WTC11 (cell line): ENCODE measurements around the gene PROSER2. TPM values are rescaled to one million over a fixed set of nuclear protein-coding genes. Genes with fewer than 3 reads are reported as not detected.

Source experiments
- ATAC-seq: fragments of 200-7000 bp; cut with Tn5 transposase; 2 replicates; pipeline ENCODE4 v1.10.0; 2021; ENCODE audit warnings: mild to moderate bottlenecking, moderate library complexity
- CTCF ChIA-PET: fragments of 300-600 bp; sonication (Branson Sonifier 250); formaldehyde crosslinking; loops from one replicate; lab custom pipeline; 2021; ENCODE audit warnings: antibody characterized with exemption; lab: Charles Lee
- POLR2A ChIA-PET: fragments of 350-600 bp; sonication (Branson Sonifier 250); formaldehyde crosslinking; loops from one replicate; lab custom pipeline; 2021; ENCODE audit warnings: antibody characterized with exemption; lab: Charles Lee
- DNase-seq: peaks from one replicate; pipeline ENCODE4 v3.0.0; 2021; ENCODE audit warnings: low spot score
- H3K27ac Mint-ChIP-seq: 2 replicates; pipeline ENCODE4 v1.8.0; 2021; ENCODE audit warnings: mixed read lengths
- H3K27me3 Mint-ChIP-seq: 2 replicates; pipeline ENCODE4 v1.8.0; 2021; ENCODE audit warnings: low read depth, mild to moderate bottlenecking, moderate library complexity, mixed read lengths
- H3K36me3 Mint-ChIP-seq: 2 replicates; pipeline ENCODE4 v1.8.0; 2021; ENCODE audit warnings: mixed read lengths
- H3K4me1 Mint-ChIP-seq: 2 replicates; pipeline ENCODE4 v1.8.0; 2022; ENCODE audit warnings: mixed read lengths
- H3K4me3 Mint-ChIP-seq: 2 replicates; pipeline ENCODE4 v1.8.0; 2021; ENCODE audit warnings: mild to moderate bottlenecking, moderate library complexity, mixed read lengths
- H3K9me3 Mint-ChIP-seq: 2 replicates; pipeline ENCODE4 v1.8.0; 2021; ENCODE audit warnings: mixed read lengths
- ATF6 ChIP-seq: sonication (generic); formaldehyde crosslinking; IDR thresholded peaks from 2 replicates; pipeline ENCODE4 v1.8.1; 2023; ENCODE audit warnings: mild to moderate bottlenecking, missing genetic modification reagents
- CTCF ChIP-seq: fragments of 200-600 bp; IDR thresholded peaks from 2 replicates; pipeline ENCODE4 v1.8.0; 2022; ENCODE audit warnings: antibody characterized with exemption
- JUN ChIP-seq: sonication (generic); formaldehyde crosslinking; IDR thresholded peaks from 2 replicates; pipeline ENCODE4 v1.8.0; 2023; ENCODE audit warnings: mild to moderate bottlenecking, missing genetic modification reagents
- MAX ChIP-seq: sonication (generic); formaldehyde crosslinking; IDR thresholded peaks from 2 replicates; pipeline ENCODE4 v1.8.0; 2022; ENCODE audit warnings: mild to moderate bottlenecking, missing genetic modification reagents
- MXD4 ChIP-seq: fragments of 250-450 bp; sonication (Bioruptor Pico); IDR thresholded peaks from 2 replicates; pipeline ENCODE4 v1.8.0; 2021; ENCODE audit warnings: mild to moderate bottlenecking, moderate library complexity, borderline replicate concordance
- NFE2L1 ChIP-seq: sonication (generic); formaldehyde crosslinking; IDR thresholded peaks from 2 replicates; pipeline ENCODE4 v1.8.1; 2023; ENCODE audit warnings: missing genetic modification reagents
- NR1H2 ChIP-seq: sonication (generic); formaldehyde crosslinking; IDR thresholded peaks from 2 replicates; pipeline ENCODE4 v1.9.0; 2021; ENCODE audit warnings: mild to moderate bottlenecking, moderate library complexity, missing genetic modification reagents
- RELA ChIP-seq: sonication (generic); formaldehyde crosslinking; IDR thresholded peaks from 2 replicates; pipeline ENCODE4 v1.8.1; 2022; ENCODE audit warnings: missing genetic modification reagents, mild to moderate bottlenecking, borderline replicate concordance
- SP1 ChIP-seq: sonication (generic); formaldehyde crosslinking; conservative IDR thresholded peaks from 2 replicates; pipeline ENCODE4 v1.8.1; 2022; ENCODE audit warnings: missing genetic modification reagents
- TEAD1 ChIP-seq: sonication (generic); formaldehyde crosslinking; IDR thresholded peaks from 2 replicates; pipeline ENCODE4 v1.8.0; 2022; ENCODE audit warnings: mild to moderate bottlenecking, missing genetic modification reagents
- ZNF138 ChIP-seq: sonication (generic); formaldehyde crosslinking; conservative IDR thresholded peaks from 2 replicates; pipeline ENCODE4 v1.8.1; 2022; ENCODE audit warnings: mild to moderate bottlenecking, moderate library complexity, missing genetic modification reagents
- ZNF232 ChIP-seq: sonication (generic); formaldehyde crosslinking; IDR thresholded peaks from 2 replicates; pipeline ENCODE4 v1.8.0; 2022; ENCODE audit warnings: mild to moderate bottlenecking, missing genetic modification reagents
- ZNF671 ChIP-seq: fragments of 250-450 bp; sonication (Bioruptor Pico); IDR thresholded peaks from 2 replicates; pipeline ENCODE4 v1.8.0; 2021; ENCODE audit warnings: mild to moderate bottlenecking
- total RNA-seq: library from RNA; stranded (reverse); gene quantifications from 3 replicates; pipeline ENCODE4 v1.2.3, GENCODE V29; 2021
- TF ChIP-seq, protein P1 (sequence below): fragments of 250-450 bp; sonication (Bioruptor Pico); IDR thresholded peaks from 2 replicates; pipeline ENCODE4 v1.9.0; 2021; ENCODE audit warnings: mild to moderate bottlenecking, borderline replicate concordance
- TF ChIP-seq, protein P2 (sequence below): sonication (generic); formaldehyde crosslinking; IDR thresholded peaks from 2 replicates; pipeline ENCODE4 v1.8.1; 2022; ENCODE audit warnings: missing genetic modification reagents, borderline replicate concordance
- TF ChIP-seq, protein P3 (sequence below): sonication (generic); formaldehyde crosslinking; IDR thresholded peaks from 2 replicates; pipeline ENCODE4 v1.8.0; 2023; ENCODE audit warnings: missing genetic modification reagents
- TF ChIP-seq, protein P4 (sequence below): fragments of 250-450 bp; sonication (Bioruptor Pico); IDR thresholded peaks from 2 replicates; pipeline ENCODE4 v1.8.0; 2021; ENCODE audit warnings: mild to moderate bottlenecking

The PROSER2 gene
- total RNA-seq, 1 experiment from 2014 or later, result 8.5 TPM

DNA sequence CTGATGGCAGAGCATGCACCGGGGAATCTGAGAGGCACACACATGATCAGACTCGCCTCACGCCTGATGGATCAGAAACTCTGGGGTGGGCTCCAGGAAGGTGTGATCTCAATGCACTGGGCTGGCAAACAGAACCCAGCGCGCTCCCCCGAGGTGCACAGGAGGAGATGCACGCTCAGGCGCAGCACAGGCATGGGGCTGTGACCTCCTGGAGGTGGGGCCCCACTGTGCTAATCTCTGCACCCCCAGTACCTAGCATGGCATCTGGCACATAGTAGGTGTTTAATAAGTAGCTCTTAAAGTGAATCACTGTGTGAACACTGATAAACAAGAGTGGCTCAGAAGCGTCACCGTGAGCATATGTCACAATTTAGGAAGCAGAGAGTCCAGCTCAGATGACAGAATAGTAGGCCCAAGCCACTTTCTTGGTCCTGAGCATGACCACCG lies 57.9 kb downstream of the PROSER2 start (continued):
- TF ChIP-seq, protein P1, sequence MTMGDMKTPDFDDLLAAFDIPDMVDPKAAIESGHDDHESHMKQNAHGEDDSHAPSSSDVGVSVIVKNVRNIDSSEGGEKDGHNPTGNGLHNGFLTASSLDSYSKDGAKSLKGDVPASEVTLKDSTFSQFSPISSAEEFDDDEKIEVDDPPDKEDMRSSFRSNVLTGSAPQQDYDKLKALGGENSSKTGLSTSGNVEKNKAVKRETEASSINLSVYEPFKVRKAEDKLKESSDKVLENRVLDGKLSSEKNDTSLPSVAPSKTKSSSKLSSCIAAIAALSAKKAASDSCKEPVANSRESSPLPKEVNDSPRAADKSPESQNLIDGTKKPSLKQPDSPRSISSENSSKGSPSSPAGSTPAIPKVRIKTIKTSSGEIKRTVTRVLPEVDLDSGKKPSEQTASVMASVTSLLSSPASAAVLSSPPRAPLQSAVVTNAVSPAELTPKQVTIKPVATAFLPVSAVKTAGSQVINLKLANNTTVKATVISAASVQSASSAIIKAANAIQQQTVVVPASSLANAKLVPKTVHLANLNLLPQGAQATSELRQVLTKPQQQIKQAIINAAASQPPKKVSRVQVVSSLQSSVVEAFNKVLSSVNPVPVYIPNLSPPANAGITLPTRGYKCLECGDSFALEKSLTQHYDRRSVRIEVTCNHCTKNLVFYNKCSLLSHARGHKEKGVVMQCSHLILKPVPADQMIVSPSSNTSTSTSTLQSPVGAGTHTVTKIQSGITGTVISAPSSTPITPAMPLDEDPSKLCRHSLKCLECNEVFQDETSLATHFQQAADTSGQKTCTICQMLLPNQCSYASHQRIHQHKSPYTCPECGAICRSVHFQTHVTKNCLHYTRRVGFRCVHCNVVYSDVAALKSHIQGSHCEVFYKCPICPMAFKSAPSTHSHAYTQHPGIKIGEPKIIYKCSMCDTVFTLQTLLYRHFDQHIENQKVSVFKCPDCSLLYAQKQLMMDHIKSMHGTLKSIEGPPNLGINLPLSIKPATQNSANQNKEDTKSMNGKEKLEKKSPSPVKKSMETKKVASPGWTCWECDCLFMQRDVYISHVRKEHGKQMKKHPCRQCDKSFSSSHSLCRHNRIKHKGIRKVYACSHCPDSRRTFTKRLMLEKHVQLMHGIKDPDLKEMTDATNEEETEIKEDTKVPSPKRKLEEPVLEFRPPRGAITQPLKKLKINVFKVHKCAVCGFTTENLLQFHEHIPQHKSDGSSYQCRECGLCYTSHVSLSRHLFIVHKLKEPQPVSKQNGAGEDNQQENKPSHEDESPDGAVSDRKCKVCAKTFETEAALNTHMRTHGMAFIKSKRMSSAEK (CRISPR knock-in tag), result no peak
- TF ChIP-seq, all 79 proteins: peak for 0

GRCh38 chr10:11881477-11882417 lies 58.6 kb downstream of the PROSER2 start:
- Mint-ChIP-seq H3K27ac (peak overlapping the region; percentile 78; the same call in 1 of the 2 replicates), H3K4me3 (no peak overlapping the region), H3K4me1 (peaks cover 7% of the 10 kb centered on the region), H3K9me3 (no peaks in the 10 kb centered on the region), H3K36me3 (no peaks in the 10 kb centered on the region), H3K27me3 (no peaks in the 10 kb centered on the region; the same call in 1 of the 2 replicates)
- peak; percentile 74 for ATAC-seq
- TF ChIP-seq CTCF (peak; percentile 21; the same call in 1 of the 2 replicates), NFE2L1 (CRISPR knock-in tag) (no peak), JUN (CRISPR knock-in tag) (no peak), MAX (CRISPR knock-in tag) (peak; percentile 49; the same call in 1 of the 2 replicates), RELA (CRISPR knock-in tag) (no peak), NR1H2 (no peak), MXD4 (CRISPR knock-in tag) (no peak)
- POLR2A ChIA-PET, result interaction anchor here (0.6 kb wide), 1 partner anchor 737 kb away, joined by 3 read pairs; no protein-coding TSS in a partner anchor
- DNase-seq, result peak; percentile 65
- CTCF ChIA-PET, result interaction anchor here (0.5 to 4.5 kb wide), 24 partner anchors 9 to 161 kb away, joined by 3 to 53 read pairs (median 5); partner anchors contain the start of gene UPF2

GRCh38 chr10:11882646-11883375 lies 59.7 kb downstream of the PROSER2 start:
- H3K36me3 Mint-ChIP-seq, result no peaks in the 10 kb centered on the region
- ATAC-seq (no peak), DNase-seq (no peak)
- H3K9me3 Mint-ChIP-seq, result no peaks in the 10 kb centered on the region
- H3K27me3 Mint-ChIP-seq, result no peaks in the 10 kb centered on the region; the same call in 1 of the 2 replicates
- H3K4me3 Mint-ChIP-seq, result no peak overlapping the region
- ChIA-PET CTCF (interaction anchor here (1.7 to 4.5 kb wide), 3 partner anchors 11 to 104 kb away, joined by 7 to 53 read pairs (median 7); no protein-coding TSS in a partner anchor), POLR2A (no interaction called here)
- no peak overlapping the region for H3K27ac Mint-ChIP-seq
- peaks cover 5% of the 10 kb centered on the region for H3K4me1 Mint-ChIP-seq
- TF ChIP-seq ZNF138 (CRISPR knock-in tag) (no peak), ATF6 (CRISPR knock-in tag) (no peak), ZNF671 (no peak), MXD4 (CRISPR knock-in tag) (no peak), NFE2L1 (CRISPR knock-in tag) (no peak), ZNF232 (no peak), TEAD1 (CRISPR knock-in tag) (no peak), SP1 (CRISPR knock-in tag) (no peak)
- TF ChIP-seq, protein P2, sequence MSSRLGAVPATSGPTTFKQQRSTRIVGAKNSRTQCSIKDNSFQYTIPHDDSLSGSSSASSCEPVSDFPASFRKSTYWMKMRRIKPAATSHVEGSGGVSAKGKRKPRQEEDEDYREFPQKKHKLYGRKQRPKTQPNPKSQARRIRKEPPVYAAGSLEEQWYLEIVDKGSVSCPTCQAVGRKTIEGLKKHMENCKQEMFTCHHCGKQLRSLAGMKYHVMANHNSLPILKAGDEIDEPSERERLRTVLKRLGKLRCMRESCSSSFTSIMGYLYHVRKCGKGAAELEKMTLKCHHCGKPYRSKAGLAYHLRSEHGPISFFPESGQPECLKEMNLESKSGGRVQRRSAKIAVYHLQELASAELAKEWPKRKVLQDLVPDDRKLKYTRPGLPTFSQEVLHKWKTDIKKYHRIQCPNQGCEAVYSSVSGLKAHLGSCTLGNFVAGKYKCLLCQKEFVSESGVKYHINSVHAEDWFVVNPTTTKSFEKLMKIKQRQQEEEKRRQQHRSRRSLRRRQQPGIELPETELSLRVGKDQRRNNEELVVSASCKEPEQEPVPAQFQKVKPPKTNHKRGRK, result no peak
- TF ChIP-seq, protein P3, sequence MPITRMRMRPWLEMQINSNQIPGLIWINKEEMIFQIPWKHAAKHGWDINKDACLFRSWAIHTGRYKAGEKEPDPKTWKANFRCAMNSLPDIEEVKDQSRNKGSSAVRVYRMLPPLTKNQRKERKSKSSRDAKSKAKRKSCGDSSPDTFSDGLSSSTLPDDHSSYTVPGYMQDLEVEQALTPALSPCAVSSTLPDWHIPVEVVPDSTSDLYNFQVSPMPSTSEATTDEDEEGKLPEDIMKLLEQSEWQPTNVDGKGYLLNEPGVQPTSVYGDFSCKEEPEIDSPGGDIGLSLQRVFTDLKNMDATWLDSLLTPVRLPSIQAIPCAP (CRISPR knock-in tag), result no peak
- TF ChIP-seq, protein P4, sequence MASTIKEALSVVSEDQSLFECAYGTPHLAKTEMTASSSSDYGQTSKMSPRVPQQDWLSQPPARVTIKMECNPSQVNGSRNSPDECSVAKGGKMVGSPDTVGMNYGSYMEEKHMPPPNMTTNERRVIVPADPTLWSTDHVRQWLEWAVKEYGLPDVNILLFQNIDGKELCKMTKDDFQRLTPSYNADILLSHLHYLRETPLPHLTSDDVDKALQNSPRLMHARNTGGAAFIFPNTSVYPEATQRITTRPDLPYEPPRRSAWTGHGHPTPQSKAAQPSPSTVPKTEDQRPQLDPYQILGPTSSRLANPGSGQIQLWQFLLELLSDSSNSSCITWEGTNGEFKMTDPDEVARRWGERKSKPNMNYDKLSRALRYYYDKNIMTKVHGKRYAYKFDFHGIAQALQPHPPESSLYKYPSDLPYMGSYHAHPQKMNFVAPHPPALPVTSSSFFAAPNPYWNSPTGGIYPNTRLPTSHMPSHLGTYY, result no peak
